CD14-positive monocyte (primary cell): ENCODE measurements around the gene MTHFS. TPM values are rescaled to one million over a fixed set of nuclear protein-coding genes. Genes with fewer than 3 reads are reported as not detected.
A peak's percentile ranks its signal among the peaks of the same experiment; 100 is the strongest.

Experiments used
- DNase-seq, 3 donors: peaks; one replicate each; pipeline ENCODE4 v3.0.0-alpha.2; 2011 to 2022
- H2AFZ ChIP-seq: 2 replicates; pipeline ENCODE4 v1.6.0; 2012; ENCODE audit warnings: mild to moderate bottlenecking, low read depth, low read length, inconsistent platforms; ENCODE audit not compliant: insufficient read depth, poor library complexity, severe bottlenecking
- H3K27ac ChIP-seq, 2 donors: 1 replicate in 1 of 2; 2 replicates in 1 of 2; pipeline ENCODE4 v1.5.1; 2012 to 2013; ENCODE audit warnings: low read length in 2 of 2, control low read depth in 1 of 2, inconsistent platforms in 1 of 2, low read depth in 1 of 2, mild to moderate bottlenecking in 1 of 2
- H3K27me3 ChIP-seq, 2 donors: one replicate each; pipeline versions ENCODE4 v1.6.0 to v1.6.1; 2011 to 2013; ENCODE audit warnings: low read length in 2 of 2; ENCODE audit not compliant: control insufficient read depth in 2 of 2, insufficient read depth in 2 of 2
- H3K36me3 ChIP-seq, 2 donors: replicated peaks in 1 of 2; 1 replicate in 1 of 2; 2 replicates in 1 of 2; pipeline versions ENCODE4 v1.5.1 to v1.6.1; 2012 to 2013; ENCODE audit warnings: low read length in 2 of 2, control low read depth in 1 of 2, inconsistent platforms in 1 of 2, mild to moderate bottlenecking in 1 of 2; ENCODE audit not compliant: insufficient read depth in 2 of 2, control insufficient read depth in 1 of 2
- H3K4me1 ChIP-seq, 2 donors: 1 replicate in 1 of 2; 2 replicates in 1 of 2; pipeline versions ENCODE4 v1.5.1 to v1.6.1; 2012 to 2013; ENCODE audit warnings: low read length in 2 of 2, control low read depth in 1 of 2, inconsistent platforms in 1 of 2, mild to moderate bottlenecking in 1 of 2, moderate library complexity in 1 of 2; ENCODE audit not compliant: insufficient read depth in 2 of 2, control insufficient read depth in 1 of 2
- H3K4me2 ChIP-seq: replicated peaks from 2 replicates; pipeline ENCODE3; 2012; ENCODE audit warnings: low read length, moderate library complexity, mild to moderate bottlenecking; ENCODE audit not compliant: poor library complexity, severe bottlenecking; ENCODE audit errors: extremely low read depth
- H3K4me3 ChIP-seq, 3 experiments: fragments of 200-600 bp in 1 of 3; sonication (generic) in 1 of 3; replicated peaks in 1 of 3; 1 replicate in 2 of 3; 2 replicates in 1 of 3; pipeline ENCODE4 v1.5.1; 2011 to 2013; ENCODE audit warnings: low read length in 3 of 3, mild to moderate bottlenecking in 3 of 3, control low read depth in 2 of 3, low read depth in 2 of 3, inconsistent platforms in 1 of 3, moderate library complexity in 1 of 3
- H3K79me2 ChIP-seq: 2 replicates; pipeline ENCODE4 v1.6.0; 2012; ENCODE audit warnings: mild to moderate bottlenecking, control low read depth, inconsistent platforms, low read length, moderate library complexity; ENCODE audit not compliant: insufficient read depth
- H3K9ac ChIP-seq: 2 replicates; pipeline ENCODE4 v1.6.0; 2017; ENCODE audit warnings: low read length, mild to moderate bottlenecking; ENCODE audit not compliant: insufficient read depth, poor library complexity, severe bottlenecking
- H3K9me3 ChIP-seq, 2 donors: replicated peaks in 1 of 2; 1 replicate in 1 of 2; 2 replicates in 1 of 2; pipeline versions ENCODE4 v1.5.1 to v1.6.1; 2012 to 2013; ENCODE audit warnings: low read length in 2 of 2, control low read depth in 1 of 2; ENCODE audit not compliant: control insufficient read depth in 1 of 2, insufficient read depth in 1 of 2
- H4K20me1 ChIP-seq: 2 replicates; pipeline ENCODE4 v1.6.0; 2012; ENCODE audit warnings: mild to moderate bottlenecking, low read length, control low read depth, moderate library complexity; ENCODE audit not compliant: insufficient read depth
- H3K27ac Mint-ChIP-seq, 7 donors: one replicate each; pipeline ENCODE4 v1.8.0; 2020; ENCODE audit warnings: mild to moderate bottlenecking in 7 of 7, mixed read lengths in 7 of 7, moderate library complexity in 6 of 7, inconsistent platforms in 2 of 7
- H3K27me3 Mint-ChIP-seq, 3 donors: one replicate each; pipeline ENCODE4 v1.8.0; 2021 to 2022; ENCODE audit warnings: low read depth in 3 of 3, mild to moderate bottlenecking in 3 of 3, mixed read lengths in 3 of 3, moderate library complexity in 3 of 3, inconsistent platforms in 1 of 3
- H3K36me3 Mint-ChIP-seq, 2 donors: one replicate each; pipeline ENCODE4 v1.8.0; 2020; ENCODE audit warnings: mixed read lengths in 2 of 2, inconsistent platforms in 1 of 2, mild to moderate bottlenecking in 1 of 2
- H3K4me1 Mint-ChIP-seq: one replicate; pipeline ENCODE4 v1.8.0; 2020; ENCODE audit warnings: mild to moderate bottlenecking, mixed read lengths
- H3K4me3 Mint-ChIP-seq, 2 donors: one replicate each; pipeline ENCODE4 v1.8.0; 2020; ENCODE audit warnings: mild to moderate bottlenecking in 2 of 2, mixed read lengths in 2 of 2, moderate library complexity in 1 of 2
- H3K9me3 Mint-ChIP-seq, 7 donors: one replicate each; pipeline ENCODE4 v1.8.0; 2020 to 2022; ENCODE audit warnings: mixed read lengths in 7 of 7, mild to moderate bottlenecking in 6 of 7, moderate library complexity in 6 of 7, inconsistent platforms in 2 of 7
- CTCF ChIP-seq: fragments of 200-600 bp; IDR thresholded peaks from one replicate; pipeline ENCODE4 v1.8.0; 2022; ENCODE audit warnings: antibody characterized with exemption, mild to moderate bottlenecking
- WGBS: methylation state at CpG from one replicate; pipeline ENCODE4 v1.1.5; 2013; ENCODE audit warnings: missing lambda C conversion rate; ENCODE audit not compliant: insufficient coverage; 5-methylcytosine and 5-hydroxymethylcytosine counted together
- intact Hi-C, 2 donors: fragments of 100-400 bp; cut with micrococcal nuclease; formaldehyde crosslinking; loops; one replicate each; pipeline versions ENCODE4 v1.15.0 to v1.15.1; 2023
- polyA plus RNA-seq, 3 donors: library from polyadenylated mRNA; depleted of rRNA in 1 of 3; unstranded in 2 of 3; stranded (reverse) in 1 of 3; fragments of 300-500 nt in 2 of 3; fragments of >200 nt in 1 of 3; fragmentation: Illumina TruSeq in 2 of 3; gene quantifications; 1 replicate in 2 of 3; 2 replicates in 1 of 3; pipeline ENCODE4 v1.2.3, GENCODE V29; 2012 to 2021

Gene MTHFS
- polyA plus RNA-seq, 3 donors: 44.6 to 129 (median 76.4) TPM

- no peaks in the 10 kb centered on the region for H3K27me3 Mint-ChIP-seq
- H2AFZ ChIP-seq: no peak overlapping the region
- peaks cover 48% of the 10 kb centered on the region for H4K20me1 ChIP-seq
- no peak overlapping the region for H3K4me2 ChIP-seq
- no peak for DNase-seq
- H3K4me1 ChIP-seq: no peaks in the 10 kb centered on the region
- no peak overlapping the region for H3K9ac ChIP-seq
- H3K4me3 Mint-ChIP-seq: no peak overlapping the region
- no peaks in the 10 kb centered on the region for H3K79me2 ChIP-seq
- no peak for TF ChIP-seq CTCF
- intact Hi-C loops: no loop called here
- no CpG with 5 or more reads among the region's 1 CpG for WGBS
- H3K4me1 Mint-ChIP-seq: peaks cover 3% of the 10 kb centered on the region
- peaks cover 22 to 62% of the 10 kb centered on the region in 2 donors for H3K36me3 ChIP-seq
- H3K27me3 ChIP-seq: no peaks in the 10 kb centered on the region
- H3K27ac ChIP-seq: no peak overlapping the region
- no peaks in the 10 kb centered on the region for H3K9me3 Mint-ChIP-seq
- no peaks in the 10 kb centered on the region for H3K9me3 ChIP-seq
- no peak overlapping the region for H3K27ac Mint-ChIP-seq
- H3K4me3 ChIP-seq: no peak overlapping the region
- H3K36me3 Mint-ChIP-seq: peaks cover 58 to 60% of the 10 kb centered on the region in 2 donors
These were observed 34.6 kb downstream of the MTHFS start for GRCh38 chr15:79862191-79862590.

GRCh38 chr15:79860661-79861060 lies 36.2 kb downstream of the MTHFS start:
- intact Hi-C loops: no loop called here

More at GRCh38 chr15:79860661-79861060, 36.2 kb downstream of the MTHFS start:
- H3K4me3 ChIP-seq: no peak overlapping the region
- no peaks in the 10 kb centered on the region for H3K9me3 ChIP-seq
- Mint-ChIP-seq H3K27me3 (no peaks in the 10 kb centered on the region), H3K9me3 (no peaks in the 10 kb centered on the region), H3K4me1 (no peaks in the 10 kb centered on the region), H3K27ac (peak overlapping the region in 1 of 7 donors; percentile 29), H3K4me3 (no peak overlapping the region), H3K36me3 (peaks cover 55% of the 10 kb centered on the region in 2 donors)
- peaks cover 20 to 60% of the 10 kb centered on the region in 2 donors for H3K36me3 ChIP-seq
- no peaks in the 10 kb centered on the region for H3K79me2 ChIP-seq
- TF ChIP-seq CTCF: no peak
- no peak overlapping the region for H3K27ac ChIP-seq
- H3K27me3 ChIP-seq: no peaks in the 10 kb centered on the region
- no peaks in the 10 kb centered on the region for H3K4me1 ChIP-seq
- no peak overlapping the region for H2AFZ ChIP-seq
- H3K9ac ChIP-seq: no peak overlapping the region
- no peak for DNase-seq
- H3K4me2 ChIP-seq: no peak overlapping the region
- WGBS: no CpG with 5 or more reads among the region's 2 CpGs
- H4K20me1 ChIP-seq: peaks cover 40% of the 10 kb centered on the region
